GM10266 (cell line): ENCODE data around the gene UBE2QL1.

Experiments
- DNase-seq: peaks from one replicate; pipeline ENCODE4 v3.0.0; 2012; ENCODE audit errors: extremely low spot score
- CTCF ChIP-seq: IDR thresholded peaks from 2 replicates; pipeline ENCODE4 v1.5.1; 2012; ENCODE audit warnings: mild to moderate bottlenecking, low read depth; ENCODE audit not compliant: control insufficient read depth, insufficient read depth; ENCODE audit errors: missing control alignments

Gene UBE2QL1

GRCh38 chr5:6427694-6428093 lies 21.0 kb upstream of the UBE2QL1 start:
- no peak for DNase-seq
- TF ChIP-seq CTCF, result no peak

DNA sequence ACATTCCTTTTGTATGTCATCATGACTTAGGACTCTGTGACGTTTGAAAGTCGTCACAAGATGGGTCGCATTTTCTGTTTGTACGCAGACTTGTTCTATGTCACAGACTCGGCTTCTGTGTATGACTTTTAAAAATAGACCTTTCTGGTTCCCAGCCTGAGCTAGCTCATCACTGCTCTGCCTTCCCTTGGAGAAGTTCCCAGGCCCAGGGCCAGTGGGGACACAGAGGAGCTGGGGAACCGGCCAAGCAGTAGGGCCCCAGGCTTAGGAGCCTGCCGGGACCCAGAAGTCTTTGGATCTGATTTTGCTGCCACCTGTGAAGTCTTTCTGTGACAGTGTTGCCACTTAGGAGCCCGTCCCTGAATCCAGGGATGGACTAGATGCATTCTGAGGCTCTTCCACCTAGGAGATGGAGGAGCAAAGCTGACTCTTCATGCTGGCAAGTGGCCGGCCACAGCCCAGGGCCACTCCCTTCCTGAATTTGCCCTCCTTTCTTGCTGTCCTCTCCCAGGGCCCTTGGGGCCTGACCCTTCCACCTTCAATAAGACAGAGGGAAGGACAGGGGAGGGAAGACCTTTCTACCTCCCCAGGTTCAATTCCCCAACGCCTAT lies 18.1 kb upstream of the UBE2QL1 start:
- DNase-seq, result no peak
- TF ChIP-seq CTCF, result no peak

- TF ChIP-seq CTCF, result no peak
Measured at GRCh38 chr5:6431214-6432195, 17.2 kb upstream of the UBE2QL1 start.

DNA sequence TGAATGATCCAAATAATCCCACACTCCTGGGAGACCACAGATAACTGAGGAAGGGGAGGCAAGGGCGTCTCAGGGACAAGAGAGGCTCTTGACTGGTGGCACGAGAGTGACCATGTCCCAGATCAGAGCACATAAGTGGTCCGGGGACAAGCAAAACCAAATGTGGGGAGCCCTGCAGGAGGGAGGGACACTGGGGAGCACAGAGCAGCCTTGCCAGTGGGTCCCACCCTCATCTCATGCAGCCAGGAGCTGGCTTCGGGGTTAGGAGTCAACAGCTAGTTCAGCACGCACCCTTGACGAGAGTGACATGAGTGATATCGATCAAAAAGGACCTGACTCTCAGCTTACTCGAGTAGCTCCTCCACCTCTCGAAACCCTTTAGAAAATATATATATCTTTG lies 16.5 kb upstream of the UBE2QL1 start:
- no peak for TF ChIP-seq CTCF
- DNase-seq, result no peak

More at GRCh38 chr5:6431214-6432195, 17.2 kb upstream of the UBE2QL1 start:
- no peak for DNase-seq

- no peak for TF ChIP-seq CTCF
- no peak for DNase-seq
Measured at GRCh38 chr5:6434731-6435130, 13.9 kb upstream of the UBE2QL1 start.

- TF ChIP-seq CTCF, result peak; percentile 48
Measured at GRCh38 chr5:6435356-6435755, 13.3 kb upstream of the UBE2QL1 start.

More at GRCh38 chr5:6435356-6435755, 13.3 kb upstream of the UBE2QL1 start:
- DNase-seq, result no peak
